WTC11 (cell line): ENCODE data around the gene KRT8. TPM values are rescaled to one million over a fixed set of nuclear protein-coding genes. Genes with fewer than 3 reads are reported as not detected.

Source experiments
- ATAC-seq: fragments of 200-7000 bp; cut with Tn5 transposase; 2 replicates; pipeline ENCODE4 v1.10.0; 2021; ENCODE audit warnings: mild to moderate bottlenecking, moderate library complexity
- CTCF ChIA-PET: fragments of 300-600 bp; sonication (Branson Sonifier 250); formaldehyde crosslinking; loops from one replicate; lab custom pipeline; 2021; ENCODE audit warnings: antibody characterized with exemption; lab: Charles Lee
- POLR2A ChIA-PET: fragments of 350-600 bp; sonication (Branson Sonifier 250); formaldehyde crosslinking; loops from one replicate; lab custom pipeline; 2021; ENCODE audit warnings: antibody characterized with exemption; lab: Charles Lee
- DNase-seq: peaks from one replicate; pipeline ENCODE4 v3.0.0; 2021; ENCODE audit warnings: low spot score
- H3K27ac Mint-ChIP-seq: 2 replicates; pipeline ENCODE4 v1.8.0; 2021; ENCODE audit warnings: mixed read lengths
- H3K27me3 Mint-ChIP-seq: 2 replicates; pipeline ENCODE4 v1.8.0; 2021; ENCODE audit warnings: low read depth, mild to moderate bottlenecking, moderate library complexity, mixed read lengths
- H3K36me3 Mint-ChIP-seq: 2 replicates; pipeline ENCODE4 v1.8.0; 2021; ENCODE audit warnings: mixed read lengths
- H3K4me1 Mint-ChIP-seq: 2 replicates; pipeline ENCODE4 v1.8.0; 2022; ENCODE audit warnings: mixed read lengths
- H3K4me3 Mint-ChIP-seq: 2 replicates; pipeline ENCODE4 v1.8.0; 2021; ENCODE audit warnings: mild to moderate bottlenecking, moderate library complexity, mixed read lengths
- H3K9me3 Mint-ChIP-seq: 2 replicates; pipeline ENCODE4 v1.8.0; 2021; ENCODE audit warnings: mixed read lengths
- E2F1 ChIP-seq: sonication (generic); formaldehyde crosslinking; IDR thresholded peaks from 2 replicates; pipeline ENCODE4 v1.8.0; 2022; ENCODE audit warnings: mild to moderate bottlenecking, missing genetic modification reagents
- E2F4 ChIP-seq: sonication (generic); formaldehyde crosslinking; IDR thresholded peaks from 2 replicates; pipeline ENCODE4 v1.8.1; 2022; ENCODE audit warnings: low read depth, mild to moderate bottlenecking, moderate library complexity, missing genetic modification reagents, borderline replicate concordance
- ELF4 ChIP-seq: sonication (generic); formaldehyde crosslinking; IDR thresholded peaks from 2 replicates; pipeline ENCODE4 v1.8.1; 2022; ENCODE audit warnings: low read depth, mild to moderate bottlenecking, moderate library complexity, missing genetic modification reagents
- EMX1 ChIP-seq: fragments of 250-450 bp; sonication (Bioruptor Pico); IDR thresholded peaks from 2 replicates; pipeline ENCODE4 v1.8.0; 2021; ENCODE audit warnings: mild to moderate bottlenecking
- ETV6 ChIP-seq: sonication (generic); formaldehyde crosslinking; IDR thresholded peaks from 2 replicates; pipeline ENCODE4 v1.8.1; 2022; ENCODE audit warnings: mild to moderate bottlenecking, missing genetic modification reagents
- FOXJ3 ChIP-seq: sonication (generic); formaldehyde crosslinking; IDR thresholded peaks from 2 replicates; pipeline ENCODE4 v1.9.0; 2021; ENCODE audit warnings: missing genetic modification reagents, mild to moderate bottlenecking, borderline replicate concordance
- HMGA2 ChIP-seq: fragments of 250-450 bp; sonication (Bioruptor Pico); IDR thresholded peaks from 2 replicates; pipeline ENCODE4 v1.4.0; 2021; ENCODE audit warnings: mild to moderate bottlenecking, moderate library complexity
- IRF1 ChIP-seq: sonication (generic); formaldehyde crosslinking; IDR thresholded peaks from 2 replicates; pipeline ENCODE4 v1.8.0; 2023; ENCODE audit warnings: missing genetic modification reagents
- KAT7 ChIP-seq: sonication (generic); formaldehyde crosslinking; IDR thresholded peaks from 2 replicates; pipeline ENCODE4 v1.8.1; 2023; ENCODE audit warnings: missing genetic modification reagents, mild to moderate bottlenecking, borderline replicate concordance
- MLX ChIP-seq: sonication (generic); formaldehyde crosslinking; IDR thresholded peaks from 2 replicates; pipeline ENCODE4 v1.8.1; 2023; ENCODE audit warnings: mild to moderate bottlenecking, missing genetic modification reagents, moderate library complexity
- NFATC4 ChIP-seq: fragments of 250-450 bp; sonication (Bioruptor Pico); IDR thresholded peaks from 2 replicates; pipeline ENCODE4 v1.9.0; 2021; ENCODE audit warnings: mild to moderate bottlenecking
- NFE2L1 ChIP-seq: sonication (generic); formaldehyde crosslinking; IDR thresholded peaks from 2 replicates; pipeline ENCODE4 v1.8.1; 2023; ENCODE audit warnings: missing genetic modification reagents
- NFYB ChIP-seq: sonication (generic); formaldehyde crosslinking; conservative IDR thresholded peaks from 2 replicates; pipeline ENCODE4 v1.8.0; 2022; ENCODE audit warnings: low read depth, missing genetic modification reagents
- SMAD4 ChIP-seq: sonication (generic); formaldehyde crosslinking; IDR thresholded peaks from 2 replicates; pipeline ENCODE4 v1.8.0; 2022; ENCODE audit warnings: mild to moderate bottlenecking, missing genetic modification reagents
- SP1 ChIP-seq: sonication (generic); formaldehyde crosslinking; conservative IDR thresholded peaks from 2 replicates; pipeline ENCODE4 v1.8.1; 2022; ENCODE audit warnings: missing genetic modification reagents
- TEAD1 ChIP-seq: sonication (generic); formaldehyde crosslinking; IDR thresholded peaks from 2 replicates; pipeline ENCODE4 v1.8.0; 2022; ENCODE audit warnings: mild to moderate bottlenecking, missing genetic modification reagents
- ZBTB21 ChIP-seq: sonication (generic); formaldehyde crosslinking; IDR thresholded peaks from 2 replicates; pipeline ENCODE4 v1.8.1; 2023; ENCODE audit warnings: mild to moderate bottlenecking, missing genetic modification reagents, borderline replicate concordance
- ZNF138 ChIP-seq: sonication (generic); formaldehyde crosslinking; conservative IDR thresholded peaks from 2 replicates; pipeline ENCODE4 v1.8.1; 2022; ENCODE audit warnings: mild to moderate bottlenecking, moderate library complexity, missing genetic modification reagents
- ZNF232 ChIP-seq: sonication (generic); formaldehyde crosslinking; IDR thresholded peaks from 2 replicates; pipeline ENCODE4 v1.8.0; 2022; ENCODE audit warnings: mild to moderate bottlenecking, missing genetic modification reagents
- ZNF416 ChIP-seq: fragments of 250-450 bp; sonication (Bioruptor Pico); IDR thresholded peaks from 2 replicates; pipeline ENCODE4 v1.9.0; 2021; ENCODE audit warnings: mild to moderate bottlenecking, inconsistent platforms
- ZNF423 ChIP-seq: fragments of 250-450 bp; sonication (Bioruptor Pico); IDR thresholded peaks from 2 replicates; pipeline ENCODE4 v2.1.2; 2022; ENCODE audit warnings: mild to moderate bottlenecking, moderate library complexity
- ZSCAN18 ChIP-seq: fragments of 250-450 bp; sonication (Bioruptor Pico); IDR thresholded peaks from 2 replicates; pipeline ENCODE4 v2.1.2; 2022; ENCODE audit warnings: mild to moderate bottlenecking, moderate library complexity
- total RNA-seq: library from RNA; stranded (reverse); gene quantifications from 3 replicates; pipeline ENCODE4 v1.2.3, GENCODE V29; 2021
- TF ChIP-seq, protein P1 (sequence below): fragments of 250-450 bp; sonication (Bioruptor Pico); conservative IDR thresholded peaks from 2 replicates; pipeline ENCODE4 v1.9.0; 2021; ENCODE audit warnings: mild to moderate bottlenecking
- TF ChIP-seq, protein P2 (sequence below): fragments of 250-450 bp; sonication (Bioruptor Pico); IDR thresholded peaks from 2 replicates; pipeline ENCODE4 v1.9.0; 2021; ENCODE audit warnings: mild to moderate bottlenecking, borderline replicate concordance
- TF ChIP-seq, protein P3 (sequence below): fragments of 250-450 bp; sonication (Bioruptor Pico); IDR thresholded peaks from 2 replicates; pipeline ENCODE4 v1.9.0; 2021; ENCODE audit warnings: moderate library complexity, mild to moderate bottlenecking, inconsistent platforms, borderline replicate concordance

The KRT8 gene
- total RNA-seq, 1 experiment from 2014 or later: 477 TPM

DNA sequence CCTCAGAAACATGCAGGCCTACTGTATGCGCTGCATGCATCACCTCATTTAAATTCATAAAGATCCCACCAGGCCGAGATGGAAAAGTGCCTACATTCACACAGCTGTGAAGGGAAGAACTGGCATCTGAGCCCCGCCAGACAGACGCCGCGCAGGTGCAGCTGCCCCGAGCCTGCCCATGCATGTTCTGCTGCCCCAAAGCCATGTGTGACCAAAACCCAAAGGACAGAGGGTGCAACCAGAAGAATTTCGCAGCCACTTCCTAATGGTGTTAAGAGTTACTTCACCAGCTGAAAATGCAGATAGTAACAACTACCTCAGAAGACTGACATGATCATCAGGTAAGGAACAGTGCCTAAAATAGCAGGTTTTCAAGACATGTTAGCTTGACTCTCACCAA, 13.5 kb upstream of the KRT8 start:
- Mint-ChIP-seq H3K36me3 (no peaks in the 10 kb centered on the region), H3K4me3 (no peak overlapping the region), H3K4me1 (peaks cover 15% of the 10 kb centered on the region), H3K27me3 (0 out of 2 replicates have a peak, but pooled peaks cover 3% of the 10 kb centered on the region), H3K9me3 (no peaks in the 10 kb centered on the region), H3K27ac (no peak overlapping the region)
- ChIA-PET POLR2A (interaction anchor here (1.4 kb wide), 1 partner anchor 14 kb away, joined by 5 read pairs; the partner anchor contains the start of gene KRT8), CTCF (interaction anchor here (1.0 to 4.5 kb wide), 3 partner anchors 8 to 62 kb away, joined by 3 to 31 read pairs (median 3); no protein-coding TSS in a partner anchor)
- DNase-seq (no peak), ATAC-seq (no peak)
- no peak for TF ChIP-seq SMAD4 (CRISPR knock-in tag)
- no peak for TF ChIP-seq ZBTB21 (CRISPR knock-in tag)
- no peak for TF ChIP-seq ZNF232 (CRISPR knock-in tag)
- no peak for TF ChIP-seq ELF4
- TF ChIP-seq, protein P1, sequence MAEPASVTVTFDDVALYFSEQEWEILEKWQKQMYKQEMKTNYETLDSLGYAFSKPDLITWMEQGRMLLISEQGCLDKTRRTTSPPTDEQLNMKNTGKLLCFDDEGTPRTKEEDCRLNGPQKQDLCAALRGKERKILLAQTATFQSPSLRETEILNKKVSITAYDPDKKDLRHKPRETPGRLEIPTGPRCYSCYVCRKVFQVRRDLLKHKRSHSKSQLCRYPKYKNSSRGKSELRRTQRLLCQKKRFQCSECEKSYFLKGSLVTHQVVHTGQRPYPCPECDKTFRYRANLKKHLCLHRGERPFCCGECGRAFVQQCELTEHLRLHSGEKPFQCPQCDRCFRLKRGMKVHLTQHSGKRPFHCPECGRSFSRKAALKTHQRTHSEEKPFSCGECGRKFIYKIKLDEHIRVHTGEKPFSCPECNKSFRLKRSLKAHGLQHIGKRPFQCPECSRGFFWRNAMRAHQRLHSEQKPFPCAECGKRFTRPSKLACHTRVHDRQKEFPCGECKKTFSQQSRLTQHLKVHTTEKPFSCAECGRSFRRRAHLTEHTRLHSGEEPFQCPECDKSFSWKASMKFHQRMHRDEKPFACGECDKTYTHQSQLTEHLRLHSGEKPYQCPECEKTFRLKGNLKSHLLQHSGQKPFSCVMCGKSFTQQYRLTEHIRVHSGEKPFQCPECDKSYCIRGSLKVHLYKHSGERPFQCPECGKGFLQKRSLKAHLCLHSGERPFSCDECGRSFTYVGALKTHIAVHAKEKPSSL: no peak
- TF ChIP-seq NFE2L1 (CRISPR knock-in tag): no peak
- no peak for TF ChIP-seq ZNF416
- TF ChIP-seq ETV6 (CRISPR knock-in tag): no peak
- no peak for TF ChIP-seq ZNF138
- no peak for TF ChIP-seq SP1 (CRISPR knock-in tag)
- no peak for TF ChIP-seq ZNF423 (CRISPR knock-in tag)
- no peak for TF ChIP-seq NFYB
- no peak for TF ChIP-seq E2F4 (CRISPR knock-in tag)
- TF ChIP-seq TEAD1 (CRISPR knock-in tag): no peak
- no peak for TF ChIP-seq KAT7
- TF ChIP-seq FOXJ3 (CRISPR knock-in tag): no peak
- TF ChIP-seq, protein P2, sequence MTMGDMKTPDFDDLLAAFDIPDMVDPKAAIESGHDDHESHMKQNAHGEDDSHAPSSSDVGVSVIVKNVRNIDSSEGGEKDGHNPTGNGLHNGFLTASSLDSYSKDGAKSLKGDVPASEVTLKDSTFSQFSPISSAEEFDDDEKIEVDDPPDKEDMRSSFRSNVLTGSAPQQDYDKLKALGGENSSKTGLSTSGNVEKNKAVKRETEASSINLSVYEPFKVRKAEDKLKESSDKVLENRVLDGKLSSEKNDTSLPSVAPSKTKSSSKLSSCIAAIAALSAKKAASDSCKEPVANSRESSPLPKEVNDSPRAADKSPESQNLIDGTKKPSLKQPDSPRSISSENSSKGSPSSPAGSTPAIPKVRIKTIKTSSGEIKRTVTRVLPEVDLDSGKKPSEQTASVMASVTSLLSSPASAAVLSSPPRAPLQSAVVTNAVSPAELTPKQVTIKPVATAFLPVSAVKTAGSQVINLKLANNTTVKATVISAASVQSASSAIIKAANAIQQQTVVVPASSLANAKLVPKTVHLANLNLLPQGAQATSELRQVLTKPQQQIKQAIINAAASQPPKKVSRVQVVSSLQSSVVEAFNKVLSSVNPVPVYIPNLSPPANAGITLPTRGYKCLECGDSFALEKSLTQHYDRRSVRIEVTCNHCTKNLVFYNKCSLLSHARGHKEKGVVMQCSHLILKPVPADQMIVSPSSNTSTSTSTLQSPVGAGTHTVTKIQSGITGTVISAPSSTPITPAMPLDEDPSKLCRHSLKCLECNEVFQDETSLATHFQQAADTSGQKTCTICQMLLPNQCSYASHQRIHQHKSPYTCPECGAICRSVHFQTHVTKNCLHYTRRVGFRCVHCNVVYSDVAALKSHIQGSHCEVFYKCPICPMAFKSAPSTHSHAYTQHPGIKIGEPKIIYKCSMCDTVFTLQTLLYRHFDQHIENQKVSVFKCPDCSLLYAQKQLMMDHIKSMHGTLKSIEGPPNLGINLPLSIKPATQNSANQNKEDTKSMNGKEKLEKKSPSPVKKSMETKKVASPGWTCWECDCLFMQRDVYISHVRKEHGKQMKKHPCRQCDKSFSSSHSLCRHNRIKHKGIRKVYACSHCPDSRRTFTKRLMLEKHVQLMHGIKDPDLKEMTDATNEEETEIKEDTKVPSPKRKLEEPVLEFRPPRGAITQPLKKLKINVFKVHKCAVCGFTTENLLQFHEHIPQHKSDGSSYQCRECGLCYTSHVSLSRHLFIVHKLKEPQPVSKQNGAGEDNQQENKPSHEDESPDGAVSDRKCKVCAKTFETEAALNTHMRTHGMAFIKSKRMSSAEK: no peak
- TF ChIP-seq NFATC4: no peak

GRCh38 chr12:52917800-52918199, 12.9 kb upstream of the KRT8 start:
- DNase-seq (no peak), ATAC-seq (no peak)
- CTCF ChIA-PET: no interaction called here
- Mint-ChIP-seq H3K4me1 (peaks cover 15% of the 10 kb centered on the region), H3K9me3 (no peaks in the 10 kb centered on the region), H3K4me3 (no peak overlapping the region), H3K27me3 (0 out of 2 replicates have a peak, but pooled peaks cover 3% of the 10 kb centered on the region), H3K27ac (no peak overlapping the region), H3K36me3 (no peaks in the 10 kb centered on the region)
- POLR2A ChIA-PET: interaction anchor here (0.6 to 1.4 kb wide), 2 partner anchors 9 to 13 kb away, joined by 3 to 5 read pairs; partner anchors contain the start of gene KRT8
- no peak for TF ChIP-seq MLX (CRISPR knock-in tag)
- no peak for TF ChIP-seq HMGA2
- TF ChIP-seq EMX1 (CRISPR knock-in tag): no peak
- TF ChIP-seq FOXJ3 (CRISPR knock-in tag): no peak
- no peak for TF ChIP-seq ZSCAN18 (CRISPR knock-in tag)
- TF ChIP-seq E2F1: no peak
- TF ChIP-seq IRF1 (CRISPR knock-in tag): no peak
- TF ChIP-seq, protein P3, sequence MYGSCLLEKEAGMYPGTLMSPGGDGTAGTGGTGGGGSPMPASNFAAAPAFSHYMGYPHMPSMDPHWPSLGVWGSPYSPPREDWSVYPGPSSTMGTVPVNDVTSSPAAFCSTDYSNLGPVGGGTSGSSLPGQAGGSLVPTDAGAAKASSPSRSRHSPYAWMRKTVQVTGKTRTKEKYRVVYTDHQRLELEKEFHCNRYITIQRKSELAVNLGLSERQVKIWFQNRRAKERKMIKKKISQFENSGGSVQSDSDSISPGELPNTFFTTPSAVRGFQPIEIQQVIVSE (CRISPR knock-in tag): no peak
- TF ChIP-seq SP1 (CRISPR knock-in tag): no peak
- TF ChIP-seq ZNF232 (CRISPR knock-in tag): no peak
